ENCODE measurements around the gene CLCN3.

GRCh38 chr4:169582706-169583105 is 37.7 kb upstream of the CLCN3 start:
- TF ChIP-seq, protein P1, sequence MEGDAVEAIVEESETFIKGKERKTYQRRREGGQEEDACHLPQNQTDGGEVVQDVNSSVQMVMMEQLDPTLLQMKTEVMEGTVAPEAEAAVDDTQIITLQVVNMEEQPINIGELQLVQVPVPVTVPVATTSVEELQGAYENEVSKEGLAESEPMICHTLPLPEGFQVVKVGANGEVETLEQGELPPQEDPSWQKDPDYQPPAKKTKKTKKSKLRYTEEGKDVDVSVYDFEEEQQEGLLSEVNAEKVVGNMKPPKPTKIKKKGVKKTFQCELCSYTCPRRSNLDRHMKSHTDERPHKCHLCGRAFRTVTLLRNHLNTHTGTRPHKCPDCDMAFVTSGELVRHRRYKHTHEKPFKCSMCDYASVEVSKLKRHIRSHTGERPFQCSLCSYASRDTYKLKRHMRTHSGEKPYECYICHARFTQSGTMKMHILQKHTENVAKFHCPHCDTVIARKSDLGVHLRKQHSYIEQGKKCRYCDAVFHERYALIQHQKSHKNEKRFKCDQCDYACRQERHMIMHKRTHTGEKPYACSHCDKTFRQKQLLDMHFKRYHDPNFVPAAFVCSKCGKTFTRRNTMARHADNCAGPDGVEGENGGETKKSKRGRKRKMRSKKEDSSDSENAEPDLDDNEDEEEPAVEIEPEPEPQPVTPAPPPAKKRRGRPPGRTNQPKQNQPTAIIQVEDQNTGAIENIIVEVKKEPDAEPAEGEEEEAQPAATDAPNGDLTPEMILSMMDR (IDR thresholded peaks at IDR 0.05) = no peak
- TF ChIP-seq NFYB (CRISPR knock-in tag; conservative IDR thresholded peaks at IDR 0.05; ENCODE audit: low read depth) = no peak
- TF ChIP-seq, protein P2, sequence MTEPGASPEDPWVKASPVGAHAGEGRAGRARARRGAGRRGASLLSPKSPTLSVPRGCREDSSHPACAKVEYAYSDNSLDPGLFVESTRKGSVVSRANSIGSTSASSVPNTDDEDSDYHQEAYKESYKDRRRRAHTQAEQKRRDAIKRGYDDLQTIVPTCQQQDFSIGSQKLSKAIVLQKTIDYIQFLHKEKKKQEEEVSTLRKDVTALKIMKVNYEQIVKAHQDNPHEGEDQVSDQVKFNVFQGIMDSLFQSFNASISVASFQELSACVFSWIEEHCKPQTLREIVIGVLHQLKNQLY (CRISPR knock-in tag; IDR thresholded peaks at IDR 0.05) = no peak
- TF ChIP-seq, protein P3, sequence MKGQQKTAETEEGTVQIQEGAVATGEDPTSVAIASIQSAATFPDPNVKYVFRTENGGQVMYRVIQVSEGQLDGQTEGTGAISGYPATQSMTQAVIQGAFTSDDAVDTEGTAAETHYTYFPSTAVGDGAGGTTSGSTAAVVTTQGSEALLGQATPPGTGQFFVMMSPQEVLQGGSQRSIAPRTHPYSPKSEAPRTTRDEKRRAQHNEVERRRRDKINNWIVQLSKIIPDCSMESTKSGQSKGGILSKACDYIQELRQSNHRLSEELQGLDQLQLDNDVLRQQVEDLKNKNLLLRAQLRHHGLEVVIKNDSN (CRISPR knock-in tag; IDR thresholded peaks at IDR 0.05) = no peak
- TF ChIP-seq NFE2L1 (CRISPR knock-in tag; IDR thresholded peaks at IDR 0.05) = no peak
- TF ChIP-seq ATF3 (CRISPR knock-in tag; conservative IDR thresholded peaks at IDR 0.05) = no peak
- TF ChIP-seq ZNF512 (CRISPR knock-in tag; IDR thresholded peaks at IDR 0.05; ENCODE audit: borderline replicate concordance) = no peak
- TF ChIP-seq TEAD4 (CRISPR knock-in tag; IDR thresholded peaks at IDR 0.05) = no peak
- TF ChIP-seq TP53 (CRISPR knock-in tag; IDR thresholded peaks at IDR 0.05) = no peak
- TF ChIP-seq, protein P4, sequence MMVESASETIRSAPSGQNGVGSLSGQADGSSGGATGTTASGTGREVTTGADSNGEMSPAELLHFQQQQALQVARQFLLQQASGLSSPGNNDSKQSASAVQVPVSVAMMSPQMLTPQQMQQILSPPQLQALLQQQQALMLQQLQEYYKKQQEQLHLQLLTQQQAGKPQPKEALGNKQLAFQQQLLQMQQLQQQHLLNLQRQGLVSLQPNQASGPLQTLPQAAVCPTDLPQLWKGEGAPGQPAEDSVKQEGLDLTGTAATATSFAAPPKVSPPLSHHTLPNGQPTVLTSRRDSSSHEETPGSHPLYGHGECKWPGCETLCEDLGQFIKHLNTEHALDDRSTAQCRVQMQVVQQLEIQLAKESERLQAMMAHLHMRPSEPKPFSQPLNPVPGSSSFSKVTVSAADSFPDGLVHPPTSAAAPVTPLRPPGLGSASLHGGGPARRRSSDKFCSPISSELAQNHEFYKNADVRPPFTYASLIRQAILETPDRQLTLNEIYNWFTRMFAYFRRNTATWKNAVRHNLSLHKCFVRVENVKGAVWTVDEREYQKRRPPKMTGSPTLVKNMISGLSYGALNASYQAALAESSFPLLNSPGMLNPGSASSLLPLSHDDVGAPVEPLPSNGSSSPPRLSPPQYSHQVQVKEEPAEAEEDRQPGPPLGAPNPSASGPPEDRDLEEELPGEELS (CRISPR knock-in tag; IDR thresholded peaks at IDR 0.05) = no peak
